IMR-90 (cell line): ENCODE data around the gene GNAO1. TPM values are rescaled to one million over a fixed set of nuclear protein-coding genes. Genes with fewer than 3 reads are reported as not detected.

ENCODE experiments used
- ATAC-seq: fragments of 200-7000 bp; cut with Tn5 transposase; 2 replicates; pipeline ENCODE4 v1.9.1; 2020; ENCODE audit warnings: low read depth, mild to moderate bottlenecking, moderate library complexity
- BruUV-seq: library from RNA; stranded (reverse); fragments of 400-500 nt; replicated peaks from 2 replicates; lab custom pipeline; 2021; lab: Mats Ljungman, UMichigan
- CTCF ChIA-PET: fragments of 300-600 bp; formaldehyde crosslinking; extraction: SDS; loops from one replicate; lab custom pipeline; 2021; ENCODE audit warnings: antibody characterized with exemption; lab: Yijun Ruan, JAX
- POLR2A ChIA-PET: fragments of 300-600 bp; sonication (Branson Sonifier 250); formaldehyde crosslinking; loops from one replicate; lab custom pipeline; 2022; ENCODE audit warnings: antibody characterized with exemption; ENCODE audit not compliant: unreplicated experiment; lab: Charles Lee
- DNase-seq: peaks from one replicate; pipeline ENCODE4 v3.0.0; 2013
- H2AFZ ChIP-seq: replicated peaks from 2 replicates; pipeline ENCODE3; 2013; ENCODE audit warnings: low read length, mild to moderate bottlenecking; ENCODE audit not compliant: poor library complexity
- H2AK5ac ChIP-seq: 2 replicates; pipeline ENCODE4 v1.6.1; 2013; ENCODE audit warnings: low read depth, low read length, inconsistent platforms
- H2AK9ac ChIP-seq: replicated peaks from 2 replicates; pipeline ENCODE3; 2013; ENCODE audit warnings: mild to moderate bottlenecking, low read depth, low read length, moderate library complexity; ENCODE audit not compliant: poor library complexity
- H2BK120ac ChIP-seq: 2 replicates; pipeline ENCODE4 v1.6.1; 2013; ENCODE audit warnings: low read depth, low read length, inconsistent platforms
- H2BK15ac ChIP-seq: 3 replicates; pipeline ENCODE4 v1.6.1; 2013; ENCODE audit warnings: low read depth, low read length, inconsistent platforms
- H2BK20ac ChIP-seq: 2 replicates; pipeline ENCODE4 v1.6.1; 2013; ENCODE audit warnings: low read depth, mild to moderate bottlenecking, inconsistent platforms, low read length, moderate library complexity
- H2BK5ac ChIP-seq: 2 replicates; pipeline ENCODE4 v1.6.1; 2013; ENCODE audit warnings: mild to moderate bottlenecking, low read depth, low read length, inconsistent platforms; ENCODE audit not compliant: poor library complexity, severe bottlenecking
- H3K14ac ChIP-seq: replicated peaks from 2 replicates; pipeline ENCODE4 v1.6.1; 2013; ENCODE audit warnings: low read depth, low read length, inconsistent platforms
- H3K18ac ChIP-seq: 2 replicates; pipeline ENCODE4 v1.6.1; 2013; ENCODE audit warnings: low read depth, low read length, control low read depth
- H3K23ac ChIP-seq: 2 replicates; pipeline ENCODE4 v1.6.1; 2013; ENCODE audit warnings: low read depth, low read length, inconsistent platforms
- H3K27ac ChIP-seq: 2 replicates; pipeline ENCODE4 v1.5.1; 2013; ENCODE audit warnings: mild to moderate bottlenecking, control low read depth, low read length; ENCODE audit not compliant: insufficient read depth
- H3K27me3 ChIP-seq: 2 replicates; pipeline ENCODE4 v1.6.1; 2013; ENCODE audit warnings: low read length; ENCODE audit not compliant: control insufficient read depth, insufficient read depth
- H3K36me3 ChIP-seq: 2 replicates; pipeline ENCODE4 v1.6.1; 2013; ENCODE audit warnings: low read length, mixed read lengths; ENCODE audit not compliant: control insufficient read depth, insufficient read depth
- H3K4ac ChIP-seq: 2 replicates; pipeline ENCODE4 v1.6.1; 2013; ENCODE audit warnings: low read depth, low read length, inconsistent platforms
- H3K4me1 ChIP-seq: 2 replicates; pipeline ENCODE4 v1.6.1; 2013; ENCODE audit warnings: low read length, mixed read lengths; ENCODE audit not compliant: control insufficient read depth, insufficient read depth
- H3K4me2 ChIP-seq: 2 replicates; pipeline ENCODE4 v1.6.1; 2013; ENCODE audit warnings: low read depth, mild to moderate bottlenecking, control low read depth, low read length, moderate library complexity
- H3K4me3 ChIP-seq: 2 replicates; pipeline ENCODE4 v1.5.1; 2013; ENCODE audit warnings: low read depth, mild to moderate bottlenecking, control low read depth, low read length, moderate library complexity; ENCODE audit not compliant: insufficient read depth
- H3K56ac ChIP-seq: 2 replicates; pipeline ENCODE4 v1.6.1; 2013; ENCODE audit warnings: low read length, inconsistent platforms; ENCODE audit not compliant: insufficient read depth; ENCODE audit errors: extremely low read depth
- H3K79me1 ChIP-seq, 2 experiments: 2 replicates each; pipeline ENCODE4 v1.6.1; 2013; ENCODE audit warnings: low read length in 2 of 2, inconsistent platforms in 1 of 2, low read depth in 1 of 2
- H3K9ac ChIP-seq: 2 replicates; pipeline ENCODE4 v1.6.1; 2013; ENCODE audit warnings: low read depth, low read length, control low read depth
- H3K9me1 ChIP-seq: 2 replicates; pipeline ENCODE4 v1.6.1; 2013; ENCODE audit warnings: low read length, inconsistent platforms; ENCODE audit not compliant: insufficient read depth
- H3K9me3 ChIP-seq: 2 replicates; pipeline ENCODE4 v1.6.1; 2013; ENCODE audit warnings: low read length; ENCODE audit not compliant: control insufficient read depth, insufficient read depth
- H4K20me1 ChIP-seq: 2 replicates; pipeline ENCODE4 v1.6.1; 2013; ENCODE audit warnings: low read length, inconsistent platforms; ENCODE audit not compliant: insufficient read depth
- H4K5ac ChIP-seq: 2 replicates; pipeline ENCODE4 v1.6.1; 2013; ENCODE audit warnings: mild to moderate bottlenecking, low read depth, low read length, control low read depth
- H4K8ac ChIP-seq, 2 experiments: 2 replicates each; pipeline ENCODE4 v1.6.1; 2013; ENCODE audit warnings: low read depth in 2 of 2, low read length in 2 of 2, control low read depth in 1 of 2, inconsistent platforms in 1 of 2
- H4K91ac ChIP-seq: 2 replicates; pipeline ENCODE4 v1.6.1; 2013; ENCODE audit warnings: low read depth, low read length, inconsistent platforms; ENCODE audit not compliant: insufficient read depth
- CEBPB ChIP-seq: IDR thresholded peaks from 2 replicates; pipeline ENCODE4 v1.6.1; 2012; ENCODE audit warnings: low read depth, low read length, improper control_type of control experiment
- FOS ChIP-seq: fragments of 150-350 bp; IDR thresholded peaks from 2 replicates; pipeline ENCODE4 v1.6.1; 2016; ENCODE audit warnings: low read depth, low read length
- MAFK ChIP-seq: IDR thresholded peaks from 2 replicates; pipeline ENCODE4 v1.6.1; 2012; ENCODE audit warnings: low read depth, low read length, improper control_type of control experiment
- MAZ ChIP-seq: IDR thresholded peaks from 2 replicates; pipeline ENCODE4 v1.6.1; 2012; ENCODE audit warnings: low read depth, mild to moderate bottlenecking, low read length, improper control_type of control experiment, moderate library complexity, borderline replicate concordance
- MXI1 ChIP-seq: IDR thresholded peaks from 2 replicates; pipeline ENCODE4 v1.6.1; 2012; ENCODE audit warnings: low read depth, mild to moderate bottlenecking, low read length, moderate library complexity, borderline replicate concordance
- NFE2L2 ChIP-seq: fragments of 150-350 bp; IDR thresholded peaks from 2 replicates; pipeline ENCODE4 v1.6.1; 2016; ENCODE audit warnings: low read depth, mild to moderate bottlenecking, low read length
- POLR2A ChIP-seq: IDR thresholded peaks from 2 replicates; pipeline ENCODE4 v1.6.1; 2012; ENCODE audit warnings: mild to moderate bottlenecking, low read depth, low read length
- RAD21 ChIP-seq: IDR thresholded peaks from 2 replicates; pipeline ENCODE4 v1.6.1; 2012; ENCODE audit warnings: low read length, improper control_type of control experiment
- SMC3 ChIP-seq: fragments of 150-350 bp; IDR thresholded peaks from 2 replicates; pipeline ENCODE4 v1.6.1; 2016; ENCODE audit warnings: low read depth, mild to moderate bottlenecking, antibody characterized with exemption, low read length, moderate library complexity
- USF2 ChIP-seq: fragments of 150-350 bp; IDR thresholded peaks from 2 replicates; pipeline ENCODE4 v1.6.1; 2017; ENCODE audit warnings: mild to moderate bottlenecking, antibody characterized with exemption, low read length, low read depth
- WGBS, 2 experiments: methylation state at CpG; one replicate each; pipeline versions ENCODE4 v1.1.5 to v1.1.7; 2013; ENCODE audit warnings: missing lambda C conversion rate in 2 of 2; ENCODE audit not compliant: insufficient read length in 1 of 2; ENCODE audit errors: extremely low coverage in 2 of 2; 5-methylcytosine and 5-hydroxymethylcytosine counted together
- dilution Hi-C: fragments of 300-500 bp; cut with HindIII; formaldehyde crosslinking; loops from one replicate; pipeline ENCODE4 v1.14.3; 2018; ENCODE audit warnings: low sequenced_read_pairs; ENCODE audit not compliant: unreplicated experiment
- in situ Hi-C: fragments of 300-500 bp; cut with MboI; formaldehyde crosslinking; loops from 3 replicates; pipeline ENCODE4 v1.14.3; 2019; ENCODE audit warnings: low sequenced_read_pairs, inconsistent platforms, mixed read lengths
- intact Hi-C: fragments of 100-400 bp; cut with micrococcal nuclease; formaldehyde crosslinking; loops from 2 replicates; pipeline ENCODE4 v1.10.0; 2022
- polyA plus RNA-seq, 3 experiments: library from polyadenylated mRNA; depleted of rRNA; stranded (reverse); fragments of >200 nt; gene quantifications; 2 replicates each; pipeline ENCODE4 v1.2.3, GENCODE V29; 2012; ENCODE audit warnings: low replicate concordance in 1 of 3
- total RNA-seq: library from RNA; depleted of rRNA; stranded (reverse); fragments of >200 nt; gene quantifications from 2 replicates; pipeline ENCODE4 v1.2.3, GENCODE V29; 2012
- TF ChIP-seq, protein P1 (sequence below): conservative IDR thresholded peaks from 2 replicates; pipeline ENCODE4 v1.5.1; 2012; ENCODE audit warnings: mild to moderate bottlenecking, low read depth, low read length, improper control_type of control experiment
- TF ChIP-seq, protein P2 (sequence below): fragments of 150-350 bp; IDR thresholded peaks from 2 replicates; pipeline ENCODE4 v1.6.1; 2016; ENCODE audit warnings: low read depth, mild to moderate bottlenecking, low read length, moderate library complexity, borderline replicate concordance

GNAO1 gene
- total and polyA plus RNA-seq, 2 of the 4 experiments (the other 2 are of a cell fraction), result under 0.01 to 0.07 TPM

DNA sequence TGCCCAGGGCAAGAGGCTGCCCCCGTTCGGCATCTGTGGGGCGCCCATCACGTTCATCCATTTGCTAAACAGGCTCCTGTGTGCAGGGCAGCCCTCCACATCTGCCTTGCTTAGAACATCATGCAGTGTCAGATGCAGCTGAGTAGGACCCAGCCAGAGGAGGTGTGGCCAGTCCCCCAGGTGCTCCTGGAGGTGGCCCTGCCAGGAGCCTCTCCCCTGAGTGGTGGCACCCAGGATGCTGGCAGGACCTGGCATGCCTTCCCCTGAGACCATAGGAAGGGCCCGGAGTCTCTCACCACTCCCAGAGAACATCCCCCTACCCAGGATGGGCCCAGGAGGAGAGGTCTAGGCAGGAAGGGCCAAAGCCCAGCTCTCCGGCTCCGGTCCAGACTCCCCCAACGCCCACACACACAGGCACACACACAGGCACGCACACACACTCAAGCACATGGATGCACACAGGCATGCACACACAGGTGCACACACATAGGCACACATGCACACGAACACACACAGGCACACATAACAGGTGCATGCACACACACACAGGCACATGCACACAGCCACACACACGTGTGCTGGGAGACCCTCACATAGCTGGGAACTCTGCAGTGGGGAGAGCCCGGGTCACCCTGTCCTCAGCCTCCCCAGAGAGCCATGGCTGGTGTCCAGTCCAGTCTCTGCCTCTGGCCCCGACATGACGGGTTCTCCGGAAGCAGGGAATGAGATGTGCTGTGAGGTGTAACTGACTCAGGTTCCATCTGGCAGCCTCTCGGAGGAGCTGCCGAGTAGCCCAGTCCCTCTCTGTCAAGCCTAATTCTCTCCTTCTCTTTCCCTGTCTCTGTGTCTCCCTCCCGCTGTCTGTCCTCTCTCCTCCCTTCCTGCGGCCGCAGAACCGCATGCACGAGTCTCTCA lies 159.5 kb downstream of the GNAO1 start (continued):
- TF ChIP-seq MAFK (no peak), CEBPB (no peak)

- H3K79me1 ChIP-seq, result no peaks in the 10 kb centered on the region
- H3K27me3 ChIP-seq, result peaks cover 5% of the 10 kb centered on the region; the same call in 1 of the 2 replicates
- DNase-seq (no peak), ATAC-seq (no peak)
- dilution Hi-C loops (no loop called here), in situ Hi-C loops (loop anchor here (25.0 kb wide), 1 partner anchor 864 kb away; the partner anchor contains the start of gene MMP2), intact Hi-C loops (loop anchor here (10.0 kb wide), 1 partner anchor 253 kb away; the partner anchor contains the start of gene MT2A)
- no CpG with 5 or more reads among the region's 6 CpGs for WGBS, 2 experiments
- H2AFZ ChIP-seq, result no peak overlapping the region
- no peak overlapping the region for H2BK120ac ChIP-seq
- H2BK15ac ChIP-seq, result no peak overlapping the region
- no peak overlapping the region for H3K23ac ChIP-seq
- no peaks in the 10 kb centered on the region; the same call in 1 of the 2 replicates for H3K9me1 ChIP-seq
- no TSS peak for BruUV-seq
- no peak overlapping the region for H4K8ac ChIP-seq
- no peak overlapping the region for H3K18ac ChIP-seq
- H3K14ac ChIP-seq, result no peak overlapping the region
- H4K5ac ChIP-seq, result no peak overlapping the region
- H2BK5ac ChIP-seq, result no peak overlapping the region
- H4K91ac ChIP-seq, result no peak overlapping the region
- no peaks in the 10 kb centered on the region for H3K9me3 ChIP-seq
- H3K27ac ChIP-seq, result no peak overlapping the region
- no peaks in the 10 kb centered on the region for H4K20me1 ChIP-seq
- no peak overlapping the region for H3K4me2 ChIP-seq
- no peak overlapping the region for H2AK5ac ChIP-seq
- H3K4me3 ChIP-seq, result no peak overlapping the region
- no peaks in the 10 kb centered on the region for H3K36me3 ChIP-seq
- CTCF ChIA-PET, result no interaction called here
- no peak overlapping the region for H2AK9ac ChIP-seq
- no peak overlapping the region for H2BK20ac ChIP-seq
- peaks cover 4% of the 10 kb centered on the region; the same call in 1 of the 2 replicates for H3K4me1 ChIP-seq
- no peak overlapping the region for H3K9ac ChIP-seq
- no peak overlapping the region for H3K4ac ChIP-seq
- POLR2A ChIA-PET, result no interaction called here
- no peak overlapping the region for H3K56ac ChIP-seq
- no peak for TF ChIP-seq RAD21
- TF ChIP-seq, protein P1, sequence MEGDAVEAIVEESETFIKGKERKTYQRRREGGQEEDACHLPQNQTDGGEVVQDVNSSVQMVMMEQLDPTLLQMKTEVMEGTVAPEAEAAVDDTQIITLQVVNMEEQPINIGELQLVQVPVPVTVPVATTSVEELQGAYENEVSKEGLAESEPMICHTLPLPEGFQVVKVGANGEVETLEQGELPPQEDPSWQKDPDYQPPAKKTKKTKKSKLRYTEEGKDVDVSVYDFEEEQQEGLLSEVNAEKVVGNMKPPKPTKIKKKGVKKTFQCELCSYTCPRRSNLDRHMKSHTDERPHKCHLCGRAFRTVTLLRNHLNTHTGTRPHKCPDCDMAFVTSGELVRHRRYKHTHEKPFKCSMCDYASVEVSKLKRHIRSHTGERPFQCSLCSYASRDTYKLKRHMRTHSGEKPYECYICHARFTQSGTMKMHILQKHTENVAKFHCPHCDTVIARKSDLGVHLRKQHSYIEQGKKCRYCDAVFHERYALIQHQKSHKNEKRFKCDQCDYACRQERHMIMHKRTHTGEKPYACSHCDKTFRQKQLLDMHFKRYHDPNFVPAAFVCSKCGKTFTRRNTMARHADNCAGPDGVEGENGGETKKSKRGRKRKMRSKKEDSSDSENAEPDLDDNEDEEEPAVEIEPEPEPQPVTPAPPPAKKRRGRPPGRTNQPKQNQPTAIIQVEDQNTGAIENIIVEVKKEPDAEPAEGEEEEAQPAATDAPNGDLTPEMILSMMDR, result no peak
- TF ChIP-seq MXI1, result no peak
- no peak for TF ChIP-seq FOS
- no peak for TF ChIP-seq CEBPB
- no peak for TF ChIP-seq NFE2L2
- TF ChIP-seq USF2, result no peak
- TF ChIP-seq SMC3, result no peak
- no peak for TF ChIP-seq MAZ
- TF ChIP-seq, protein P2, sequence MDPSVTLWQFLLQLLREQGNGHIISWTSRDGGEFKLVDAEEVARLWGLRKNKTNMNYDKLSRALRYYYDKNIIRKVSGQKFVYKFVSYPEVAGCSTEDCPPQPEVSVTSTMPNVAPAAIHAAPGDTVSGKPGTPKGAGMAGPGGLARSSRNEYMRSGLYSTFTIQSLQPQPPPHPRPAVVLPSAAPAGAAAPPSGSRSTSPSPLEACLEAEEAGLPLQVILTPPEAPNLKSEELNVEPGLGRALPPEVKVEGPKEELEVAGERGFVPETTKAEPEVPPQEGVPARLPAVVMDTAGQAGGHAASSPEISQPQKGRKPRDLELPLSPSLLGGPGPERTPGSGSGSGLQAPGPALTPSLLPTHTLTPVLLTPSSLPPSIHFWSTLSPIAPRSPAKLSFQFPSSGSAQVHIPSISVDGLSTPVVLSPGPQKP, result no peak
- no peak for TF ChIP-seq POLR2A
Measured at GRCh38 chr16:56351481-56351880, 160.2 kb downstream of the GNAO1 start.
